Stimulated activated CD8-positive, alpha-beta memory T cell treated with anti-CD3 and anti-CD28 coated beads, Interleukin-4, amount 100 ng/mL, for 48 hours (primary cell): ENCODE measurements around the gene MDM2.
A peak's percentile ranks its signal among the peaks of the same experiment; 100 is the strongest.

Source experiments
- DNase-seq: peaks from one replicate; pipeline ENCODE4 v3.0.0-alpha.2; 2020

MDM2 gene

DNA sequence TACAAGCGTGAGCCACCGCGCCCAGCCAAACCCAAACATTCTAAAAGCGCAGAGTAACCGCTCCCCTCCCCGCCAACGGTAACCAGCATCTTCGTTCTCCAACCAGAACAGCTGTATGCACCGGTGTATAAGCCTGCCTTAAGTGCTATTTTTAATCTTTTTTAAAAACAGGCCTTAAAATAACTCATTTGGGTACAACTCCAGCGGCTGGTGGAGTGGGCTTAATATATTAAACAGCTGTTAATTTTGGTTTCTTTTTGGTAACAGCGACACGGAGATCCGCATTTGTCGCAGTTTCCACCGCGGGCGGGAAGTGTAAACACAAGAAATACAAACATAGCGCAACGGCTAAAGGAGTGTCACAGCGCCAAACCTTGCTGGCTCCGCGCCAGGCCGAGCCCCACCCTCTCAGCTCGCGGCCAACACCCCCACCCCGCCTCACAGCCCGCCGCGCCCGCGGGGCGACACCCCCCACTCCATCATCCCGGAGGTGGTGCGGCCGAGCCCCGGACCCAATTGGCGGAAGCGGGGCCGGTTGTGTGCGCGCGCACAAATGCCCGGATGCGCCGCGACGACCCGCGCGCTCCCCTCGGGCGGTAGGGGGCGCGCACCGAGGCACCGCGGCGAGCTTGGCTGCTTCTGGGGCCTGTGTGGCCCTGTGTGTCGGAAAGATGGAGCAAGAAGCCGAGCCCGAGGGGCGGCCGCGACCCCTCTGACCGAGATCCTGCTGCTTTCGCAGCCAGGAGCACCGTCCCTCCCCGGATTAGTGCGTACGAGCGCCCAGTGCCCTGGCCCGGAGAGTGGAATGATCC is at the start of gene MDM2:
MDM2 (plus strand) TSS at position 602 of the 812 bp plus-strand sequence. CDS start 301 bp downstream, outside the sequence.
- DNase-seq = peak; percentile 96

DNA sequence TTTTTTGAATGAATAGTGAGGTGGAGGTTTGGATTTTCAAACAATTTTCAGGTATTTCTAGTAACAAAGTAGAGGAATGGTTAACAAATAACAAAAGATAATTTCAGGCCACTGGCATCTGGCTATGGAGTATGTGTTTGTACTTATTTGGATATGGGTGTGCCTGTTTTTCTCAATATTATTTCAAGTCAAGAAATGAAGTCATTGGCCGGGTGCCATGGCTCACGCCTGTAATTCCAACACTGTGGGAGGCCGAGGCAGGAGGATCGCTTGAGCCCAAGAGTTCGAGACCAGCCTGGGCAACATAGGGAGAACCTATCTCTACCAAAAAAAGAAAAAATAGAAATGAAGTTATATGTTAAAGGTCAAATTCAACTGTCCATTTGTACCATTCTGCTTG is 48.1 kb upstream of the MDM2 start:
- DNase-seq = no peak

DNA sequence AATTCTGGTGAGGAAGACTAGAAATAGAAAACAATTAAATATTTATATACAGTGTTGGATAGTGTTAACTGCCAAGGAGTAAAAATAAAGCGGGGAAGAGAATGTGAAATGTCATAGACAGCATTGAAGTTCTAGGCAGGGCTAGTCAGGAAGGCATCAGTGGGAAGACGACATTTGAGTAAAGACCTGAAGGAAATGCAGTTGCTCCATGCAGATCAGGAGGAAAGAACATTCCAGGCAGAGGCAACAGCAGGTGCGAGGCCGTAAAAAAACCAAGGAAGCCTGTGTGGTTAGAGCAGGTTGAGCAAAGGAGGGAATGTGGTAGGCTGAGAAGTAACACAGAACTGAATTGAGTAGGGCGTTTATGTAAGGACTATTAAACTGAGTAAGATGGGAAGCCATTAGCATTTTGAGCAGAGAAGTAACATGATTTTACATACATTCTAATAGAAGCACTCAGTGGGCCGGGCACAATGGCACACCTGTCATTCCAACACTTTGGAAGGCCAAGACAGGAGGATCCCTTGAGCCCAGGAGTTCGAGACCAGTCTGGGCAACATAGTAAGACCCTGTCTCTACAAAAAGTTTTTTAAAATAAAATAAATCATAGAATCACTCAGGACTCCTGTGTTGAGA is 47.1 kb upstream of the MDM2 start:
- DNase-seq = no peak

DNA sequence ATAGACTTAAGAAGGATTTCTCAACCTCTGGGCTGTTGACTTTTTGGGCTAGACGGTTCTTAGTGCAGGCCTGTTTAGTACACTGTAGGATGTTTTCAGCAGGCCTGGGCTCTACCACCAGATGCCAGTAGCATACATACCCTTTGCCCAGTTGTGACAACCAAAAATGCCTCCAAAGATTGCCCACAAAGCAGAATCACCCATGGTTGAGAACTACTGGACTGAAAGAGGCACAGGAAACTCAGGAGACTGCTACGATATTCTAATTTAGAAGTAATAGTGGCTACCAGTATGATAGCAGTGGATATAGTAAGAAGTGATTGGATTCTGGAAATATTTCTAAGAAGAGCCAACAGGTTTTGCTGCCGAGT is 46.5 kb upstream of the MDM2 start:
- DNase-seq = no peak

DNA sequence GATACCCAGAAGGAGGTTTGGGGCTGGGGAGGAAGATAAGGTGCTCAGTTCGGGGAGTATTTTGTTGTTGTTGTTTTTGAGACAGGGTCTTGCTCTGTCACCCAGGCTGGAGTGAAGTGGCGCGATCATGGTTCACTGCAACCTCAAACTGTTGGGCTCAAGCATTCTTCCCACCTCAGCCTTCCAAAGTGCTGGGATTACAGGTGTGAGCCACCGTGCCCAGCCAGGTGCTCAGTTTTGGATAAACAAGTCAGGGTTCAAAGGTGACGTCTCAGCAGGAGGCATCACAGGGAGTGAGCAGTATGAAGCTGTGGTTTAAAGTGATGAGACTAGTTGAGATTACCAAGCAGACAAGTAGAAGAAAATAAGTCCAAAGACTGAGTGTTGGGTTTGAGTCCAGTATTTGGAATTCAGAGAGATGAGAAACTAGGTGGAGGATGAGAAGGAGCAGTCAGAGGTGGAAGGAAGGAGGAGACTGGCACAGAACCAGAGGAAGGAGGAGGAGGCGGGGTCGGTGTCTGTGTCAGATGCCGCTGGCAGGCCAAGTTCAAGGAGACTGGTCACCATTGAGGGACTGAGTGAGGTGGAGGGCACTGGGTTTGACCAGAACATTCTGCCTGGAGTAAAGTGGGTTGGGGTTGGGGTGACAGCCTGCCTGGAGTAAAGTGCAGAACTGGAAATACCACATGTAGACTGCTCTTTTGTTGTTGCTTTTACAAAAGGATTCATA is 45.9 kb upstream of the MDM2 start:
- no peak for DNase-seq

GRCh38 chr12:68762691-68763090 is 45.3 kb upstream of the MDM2 start:
- DNase-seq = no peak

GRCh38 chr12:68765696-68766095 is 42.3 kb upstream of the MDM2 start:
- DNase-seq = no peak

DNA sequence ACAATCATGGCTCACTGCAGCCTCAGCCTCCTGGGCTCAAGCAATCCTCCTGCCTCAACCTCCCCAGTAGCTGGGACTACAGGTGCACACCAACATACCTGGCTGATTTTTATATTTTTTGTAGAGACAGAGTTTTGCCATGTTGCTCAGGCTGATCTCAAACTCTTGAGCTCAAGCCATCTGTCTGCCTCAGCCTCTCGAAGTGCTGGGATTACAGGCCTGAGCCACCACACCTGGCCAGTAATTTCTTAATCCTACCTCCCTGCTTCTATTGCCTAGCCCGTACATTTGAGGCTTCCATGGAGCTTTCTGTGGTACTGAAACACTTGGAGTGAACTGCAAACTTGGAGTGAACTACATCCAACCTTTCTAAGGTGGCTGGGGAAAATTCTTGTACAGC is 41.3 kb upstream of the MDM2 start:
- DNase-seq = no peak

GRCh38 chr12:68767191-68767590 is 40.8 kb upstream of the MDM2 start:
- DNase-seq = no peak

GRCh38 chr12:68768431-68768939 is 39.5 kb upstream of the MDM2 start:
- no peak for DNase-seq

- DNase-seq = no peak
Measured at GRCh38 chr12:68769941-68770340, 38.0 kb upstream of the MDM2 start.

DNA sequence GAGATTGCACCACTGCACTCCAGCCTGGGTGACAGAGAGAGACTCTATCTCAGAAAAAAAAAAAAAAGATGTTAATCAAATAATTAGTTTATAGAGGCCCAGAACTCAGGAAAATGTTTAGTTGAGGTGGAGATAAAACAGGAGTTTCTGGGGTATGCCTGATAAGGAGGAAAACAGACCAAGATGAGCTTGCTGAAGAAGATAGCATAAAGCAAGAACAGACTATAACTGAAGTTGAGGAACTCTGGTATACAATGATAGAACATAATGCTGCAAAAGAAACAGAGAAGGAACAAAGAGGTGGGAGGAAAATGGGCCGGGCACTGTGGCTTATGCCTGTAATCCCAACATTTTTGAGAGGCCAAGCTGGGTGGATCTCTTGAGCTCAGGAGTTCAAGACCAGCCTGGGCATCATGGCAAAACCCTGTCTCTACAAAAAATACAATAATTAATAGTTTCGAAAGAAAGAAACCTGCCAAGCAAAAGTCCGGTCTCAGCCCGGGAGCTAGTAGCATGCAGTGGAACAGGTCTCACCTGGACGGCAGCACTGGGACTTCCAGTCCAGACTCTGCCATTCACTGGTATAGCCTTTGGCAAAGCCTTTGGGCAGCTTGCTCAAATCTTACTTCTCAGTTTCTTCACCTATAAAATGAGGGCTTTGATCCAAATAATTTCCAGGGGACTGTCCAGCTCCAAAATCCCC is 36.6 kb upstream of the MDM2 start:
- DNase-seq = no peak

DNA sequence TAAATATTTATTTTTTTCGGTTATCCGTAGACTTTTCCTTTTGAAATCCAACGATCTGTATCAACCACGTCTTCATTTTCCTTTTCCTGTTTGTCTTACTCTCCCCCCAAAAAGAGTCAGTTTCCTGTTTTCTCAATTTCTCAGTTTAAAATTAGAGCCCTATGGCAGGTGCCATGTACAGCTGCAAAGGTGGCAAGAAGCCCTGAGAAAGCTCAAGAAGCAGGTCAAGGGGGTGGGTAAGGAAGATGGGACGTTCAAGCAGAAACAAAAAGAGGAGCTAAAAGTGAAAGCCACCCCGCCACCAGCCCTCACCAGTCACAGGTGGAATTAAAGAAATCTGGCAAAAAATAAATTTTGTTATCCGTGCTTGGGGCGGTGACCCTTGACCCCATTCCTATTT is 35.3 kb upstream of the MDM2 start:
- DNase-seq = no peak

DNA sequence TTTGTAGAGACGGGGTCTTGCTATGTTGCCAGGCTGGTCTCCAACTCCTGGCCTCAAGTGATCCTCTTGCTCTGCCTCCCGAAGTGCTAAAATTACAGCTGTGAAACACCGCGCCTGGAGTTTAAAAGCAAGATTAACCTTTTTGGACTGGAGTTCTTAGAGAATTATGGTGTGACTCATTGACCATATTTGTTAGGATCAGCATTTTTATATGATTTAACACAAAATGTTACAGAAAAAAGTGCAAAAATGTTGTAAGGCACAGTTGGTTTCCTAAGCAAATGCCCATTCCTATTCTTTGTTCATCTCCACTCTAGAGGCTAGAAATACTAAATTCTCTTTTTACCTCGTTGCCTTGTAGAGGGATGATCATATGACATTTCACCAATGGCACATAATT is 34.4 kb upstream of the MDM2 start:
- DNase-seq = no peak

GRCh38 chr12:68775121-68775630 is 32.8 kb upstream of the MDM2 start:
- no peak for DNase-seq

GRCh38 chr12:68776976-68777610 is 30.9 kb upstream of the MDM2 start:
- no peak for DNase-seq

GRCh38 chr12:68779280-68779679 is 28.7 kb upstream of the MDM2 start:
- DNase-seq = no peak

- no peak for DNase-seq
Measured at GRCh38 chr12:68780731-68781130, 27.2 kb upstream of the MDM2 start.

DNA sequence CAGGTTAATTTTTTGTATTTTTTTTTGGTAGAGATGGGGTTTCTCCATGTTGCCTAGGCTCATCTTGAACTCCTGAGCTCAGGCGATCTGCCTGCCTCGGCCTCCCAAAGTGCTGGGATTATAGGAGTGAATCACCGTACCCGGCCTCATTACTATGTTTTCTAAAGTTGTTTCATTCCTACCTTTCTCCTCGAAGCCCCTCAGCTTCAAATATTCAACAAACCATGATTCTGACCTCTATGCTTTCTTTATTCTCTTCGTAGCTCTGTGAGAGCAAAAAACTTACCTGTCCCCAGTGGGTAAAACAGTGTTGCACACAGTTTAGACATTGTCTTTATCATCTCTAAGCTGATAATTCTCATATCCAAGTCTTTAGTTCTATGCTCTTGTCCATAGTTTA is 26.2 kb upstream of the MDM2 start:
- DNase-seq = no peak

- no peak for DNase-seq
Measured at GRCh38 chr12:68784015-68784414, 24.0 kb upstream of the MDM2 start.

- DNase-seq = no peak
Measured at GRCh38 chr12:68785358-68785757, 22.6 kb upstream of the MDM2 start.

GRCh38 chr12:68785823-68786222 is 22.2 kb upstream of the MDM2 start:
- no peak for DNase-seq
